PC-3 (cell line): ENCODE measurements around the gene RTN3.

ENCODE experiments used
- EZH2 ChIP-seq: fragments of 300-600 bp; sonication (generic); IDR thresholded peaks from one replicate; pipeline ENCODE4 v1.6.1; 2017; ENCODE audit warnings: antibody characterized with exemption, mild to moderate bottlenecking, low read length; ENCODE audit not compliant: unreplicated experiment
- EZH2phosphoT487 ChIP-seq: fragments of 300-600 bp; sonication (generic); IDR thresholded peaks from 2 replicates; pipeline ENCODE4 v1.6.1; 2018; ENCODE audit warnings: mild to moderate bottlenecking, antibody characterized with exemption, low read length, borderline replicate concordance
- TF ChIP-seq, protein P1 (sequence below): fragments of 300-600 bp; sonication (generic); conservative IDR thresholded peaks from 2 replicates; pipeline ENCODE4 v1.5.1; 2017; ENCODE audit warnings: antibody characterized with exemption, low read depth, mild to moderate bottlenecking, low read length

DNA sequence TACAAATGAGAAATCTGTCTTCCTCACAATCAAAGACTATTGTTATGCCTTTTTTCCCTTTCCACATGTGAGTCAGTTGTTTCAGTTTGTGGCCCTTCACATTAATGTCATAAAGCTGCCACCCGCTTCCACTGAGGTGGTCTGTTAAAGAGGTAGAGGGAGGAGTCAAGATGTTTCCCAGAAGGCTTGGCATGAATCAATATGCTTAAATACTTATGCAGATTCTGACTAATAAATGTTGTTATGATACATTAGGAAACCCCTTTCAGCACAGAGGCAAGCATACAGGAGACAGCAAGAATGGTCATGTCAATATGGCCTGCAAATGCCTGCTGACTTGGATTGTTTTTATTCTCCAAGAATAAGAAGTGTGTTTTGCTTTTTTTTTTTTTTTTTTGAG, 6.5 kb downstream of the RTN3 start:
- TF ChIP-seq, protein P1, sequence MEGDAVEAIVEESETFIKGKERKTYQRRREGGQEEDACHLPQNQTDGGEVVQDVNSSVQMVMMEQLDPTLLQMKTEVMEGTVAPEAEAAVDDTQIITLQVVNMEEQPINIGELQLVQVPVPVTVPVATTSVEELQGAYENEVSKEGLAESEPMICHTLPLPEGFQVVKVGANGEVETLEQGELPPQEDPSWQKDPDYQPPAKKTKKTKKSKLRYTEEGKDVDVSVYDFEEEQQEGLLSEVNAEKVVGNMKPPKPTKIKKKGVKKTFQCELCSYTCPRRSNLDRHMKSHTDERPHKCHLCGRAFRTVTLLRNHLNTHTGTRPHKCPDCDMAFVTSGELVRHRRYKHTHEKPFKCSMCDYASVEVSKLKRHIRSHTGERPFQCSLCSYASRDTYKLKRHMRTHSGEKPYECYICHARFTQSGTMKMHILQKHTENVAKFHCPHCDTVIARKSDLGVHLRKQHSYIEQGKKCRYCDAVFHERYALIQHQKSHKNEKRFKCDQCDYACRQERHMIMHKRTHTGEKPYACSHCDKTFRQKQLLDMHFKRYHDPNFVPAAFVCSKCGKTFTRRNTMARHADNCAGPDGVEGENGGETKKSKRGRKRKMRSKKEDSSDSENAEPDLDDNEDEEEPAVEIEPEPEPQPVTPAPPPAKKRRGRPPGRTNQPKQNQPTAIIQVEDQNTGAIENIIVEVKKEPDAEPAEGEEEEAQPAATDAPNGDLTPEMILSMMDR: no peak
- TF ChIP-seq EZH2 (no peak), EZH2phosphoT487 (no peak)
